Adrenal gland (tissue), 12 donors: ENCODE results near the gene TMEM163. TPM values are rescaled to one million over a fixed set of nuclear protein-coding genes. Genes with fewer than 3 reads are reported as not detected.

Experiments
- DNase-seq, 7 donors: peaks; one replicate each; pipeline ENCODE4 v3.0.0-alpha.2; 2019 to 2020
- H3K27ac ChIP-seq, 5 donors: fragments of 200-600 bp; sonication (generic) in 4 of 5; 1 replicate in 3 of 5; 2 replicates in 2 of 5; pipeline versions ENCODE4 v1.5.1 to v1.8.0; 2016 to 2020; ENCODE audit warnings: mild to moderate bottlenecking in 1 of 5
- H3K27me3 ChIP-seq: fragments of 200-600 bp; 2 replicates; pipeline ENCODE4 v1.8.0; 2021
- H3K36me3 ChIP-seq, 2 donors: fragments of 200-600 bp; replicated peaks in 1 of 2; 1 replicate in 1 of 2; 2 replicates in 1 of 2; pipeline versions ENCODE4 v1.5.1 to v1.8.0; 2018 to 2022
- H3K4me1 ChIP-seq, 2 donors: fragments of 200-600 bp; replicated peaks in 1 of 2; 1 replicate in 1 of 2; 2 replicates in 1 of 2; pipeline versions ENCODE4 v1.5.1 to v1.8.0; 2018 to 2021
- H3K4me3 ChIP-seq, 4 donors: fragments of 200-600 bp; sonication (generic) in 3 of 4; one replicate each; pipeline ENCODE4 v1.5.1; 2016 to 2018
- H3K9me3 ChIP-seq, 3 donors: fragments of 200-600 bp; sonication (generic) in 1 of 3; replicated peaks in 1 of 3; 1 replicate in 2 of 3; 2 replicates in 1 of 3; pipeline versions ENCODE4 v1.5.1 to v1.8.0; 2016 to 2021
- POLR2A ChIP-seq, 2 donors: fragments of 450-650 bp; IDR thresholded peaks; one replicate each; pipeline ENCODE4 v1.6.1; 2017; ENCODE audit warnings: antibody characterized with exemption in 2 of 2, mild to moderate bottlenecking in 2 of 2, moderate library complexity in 1 of 2
- WGBS, 4 donors: extraction: QIAGEN DNeasy Blood & Tissue Kit in 2 of 4; methylation state at CpG; one replicate each; pipeline versions ENCODE4 v1.1.5 to v1.1.7; 2013 to 2017; 5-methylcytosine and 5-hydroxymethylcytosine counted together
- intact Hi-C, 2 donors: fragments of 100-400 bp; cut with DNase I; formaldehyde crosslinking; loops; one replicate each; pipeline versions ENCODE4 v1.14.1 to v1.15.0; 2022 to 2023
- polyA plus RNA-seq, 3 donors: library from polyadenylated mRNA; stranded (reverse); fragments of 200-250 nt in 2 of 3; fragments of 350-450 nt in 1 of 3; fragmentation: Illumina TruSeq in 1 of 3; extraction: RNeasy Lipid Tissue Mini Kit (QIAGEN cat#74804) in 1 of 3; gene quantifications; one replicate each; pipeline ENCODE4 v1.2.3, GENCODE V29; 2013 to 2014
- total RNA-seq, 9 donors: library from RNA; depleted of rRNA in 4 of 9; stranded (reverse); fragments of >200 nt in 4 of 9; fragments of 120-200 nt in 1 of 9; fragmentation: NEBNext Ultra II Directional in 1 of 9; extraction: Animal tissue kit (Norgen Biotek cat#: 25700) in 1 of 9; gene quantifications; one replicate each; pipeline versions ENCODE4 v1.1.0 to v1.2.4, GENCODE V29; 2013 to 2023
- TF ChIP-seq, protein P1 (sequence below), 6 experiments: fragments of 450-650 bp in 4 of 6; fragments of 200-600 bp in 2 of 6; sonication (generic) in 1 of 6; IDR thresholded peaks; 1 replicate in 5 of 6; 2 replicates in 1 of 6; pipeline versions ENCODE4 v1.5.1 to v1.8.0; 2016 to 2021; ENCODE audit warnings: antibody characterized with exemption in 6 of 6, mild to moderate bottlenecking in 2 of 6, moderate library complexity in 1 of 6
- donor health status: healthy with polysubstance abuse.
- donor health status: Bipolar disorder and iron deficiency.
- donor health status: DM: yes; HTN: yes; CAD: no.
- donor health status: DM: no; HTN: no; CAD: no.
- donor health status: DM: no; HTN: no; CAD: no.
- donor health status: DM: yes; HTN: yes; CAD: no.

The TMEM163 gene
- total and polyA plus RNA-seq, 12 donors: 3.6 to 21.6 (median 9.5) TPM

GRCh38 chr2:134692499-134692898 lies 26.3 kb downstream of the TMEM163 start:
- Histone ChIP-seq H3K27ac (no peak overlapping the region), H3K9me3 (no peaks in the 10 kb centered on the region), H3K4me3 (no peak overlapping the region), H3K4me1 (no peaks in the 10 kb centered on the region), H3K36me3 (no peaks in the 10 kb centered on the region), H3K27me3 (no peaks in the 10 kb centered on the region)
- TF ChIP-seq, protein P1, sequence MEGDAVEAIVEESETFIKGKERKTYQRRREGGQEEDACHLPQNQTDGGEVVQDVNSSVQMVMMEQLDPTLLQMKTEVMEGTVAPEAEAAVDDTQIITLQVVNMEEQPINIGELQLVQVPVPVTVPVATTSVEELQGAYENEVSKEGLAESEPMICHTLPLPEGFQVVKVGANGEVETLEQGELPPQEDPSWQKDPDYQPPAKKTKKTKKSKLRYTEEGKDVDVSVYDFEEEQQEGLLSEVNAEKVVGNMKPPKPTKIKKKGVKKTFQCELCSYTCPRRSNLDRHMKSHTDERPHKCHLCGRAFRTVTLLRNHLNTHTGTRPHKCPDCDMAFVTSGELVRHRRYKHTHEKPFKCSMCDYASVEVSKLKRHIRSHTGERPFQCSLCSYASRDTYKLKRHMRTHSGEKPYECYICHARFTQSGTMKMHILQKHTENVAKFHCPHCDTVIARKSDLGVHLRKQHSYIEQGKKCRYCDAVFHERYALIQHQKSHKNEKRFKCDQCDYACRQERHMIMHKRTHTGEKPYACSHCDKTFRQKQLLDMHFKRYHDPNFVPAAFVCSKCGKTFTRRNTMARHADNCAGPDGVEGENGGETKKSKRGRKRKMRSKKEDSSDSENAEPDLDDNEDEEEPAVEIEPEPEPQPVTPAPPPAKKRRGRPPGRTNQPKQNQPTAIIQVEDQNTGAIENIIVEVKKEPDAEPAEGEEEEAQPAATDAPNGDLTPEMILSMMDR (IDR thresholded peaks at IDR 0.05): no peak
- no peak for TF ChIP-seq POLR2A (IDR thresholded peaks at IDR 0.05)
- DNase-seq: no peak
- whole genome bisulfite sequencing, 4 donors: 57 to 87% (median 71%) methylated on average over 2 to 5 of the region's 5 CpGs
- intact Hi-C loops: no loop called here

GRCh38 chr2:134690629-134691215 lies 28.1 kb downstream of the TMEM163 start:
- H3K27me3 ChIP-seq: no peaks in the 10 kb centered on the region
- no peaks in the 10 kb centered on the region for H3K4me1 ChIP-seq
- no peak overlapping the region for H3K4me3 ChIP-seq
- no peak overlapping the region for H3K27ac ChIP-seq
- intact Hi-C loops: no loop called here
- no peak for TF ChIP-seq POLR2A (IDR thresholded peaks at IDR 0.05)
- TF ChIP-seq, protein P1 (IDR thresholded peaks at IDR 0.05): no peak
- H3K9me3 ChIP-seq: no peaks in the 10 kb centered on the region
- 80 to 90% (median 88%) methylated on average over 6 of the region's 6 CpGs for WGBS, 4 donors
- no peaks in the 10 kb centered on the region for H3K36me3 ChIP-seq
- DNase-seq: no peak

DNA sequence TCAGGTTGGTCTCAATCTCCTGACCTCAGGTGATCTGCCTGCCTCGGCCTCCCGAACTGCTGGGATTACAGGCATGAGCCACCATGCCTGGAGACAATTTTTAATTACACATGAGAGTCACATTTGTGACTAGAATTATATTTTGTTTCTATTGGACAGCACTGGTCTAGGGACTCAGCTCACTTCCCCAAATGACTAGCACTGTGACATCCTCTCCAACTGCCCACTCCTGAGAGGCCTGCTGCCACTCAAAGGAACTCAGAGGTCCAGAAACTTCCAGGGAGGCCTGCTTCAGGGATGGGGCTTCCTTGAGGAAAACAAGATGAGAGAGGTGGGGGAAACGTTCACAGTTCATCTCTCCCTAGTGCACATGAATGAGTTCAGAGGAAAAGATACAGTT lies 29.5 kb downstream of the TMEM163 start:
- Histone ChIP-seq H3K4me3 (no peak overlapping the region), H3K27ac (no peak overlapping the region), H3K9me3 (no peaks in the 10 kb centered on the region), H3K36me3 (no peaks in the 10 kb centered on the region), H3K27me3 (no peaks in the 10 kb centered on the region), H3K4me1 (no peaks in the 10 kb centered on the region)
- no peak for DNase-seq
- 84 to 89% (median 87%) methylated on average over 3 of the region's 3 CpGs for WGBS, 4 donors
- intact Hi-C loops: no loop called here
- no peak for TF ChIP-seq POLR2A (IDR thresholded peaks at IDR 0.05)
- TF ChIP-seq, protein P1 (IDR thresholded peaks at IDR 0.05): no peak

- H3K4me1 ChIP-seq: peaks cover 0 to 19% of the 10 kb centered on the region in 2 donors
- H3K36me3 ChIP-seq: no peaks in the 10 kb centered on the region
- no peak for TF ChIP-seq POLR2A (IDR thresholded peaks at IDR 0.05)
- TF ChIP-seq, protein P1 (IDR thresholded peaks at IDR 0.05): no peak
- no peaks in the 10 kb centered on the region for H3K9me3 ChIP-seq
- intact Hi-C loops: no loop called here
- no peak for DNase-seq
- no peak overlapping the region for H3K27ac ChIP-seq
- no peak overlapping the region for H3K4me3 ChIP-seq
- WGBS, 4 donors: 82 to 100% (median 88%) methylated on average over 3 of the region's 3 CpGs
- H3K27me3 ChIP-seq: no peaks in the 10 kb centered on the region
Measured at GRCh38 chr2:134685967-134686366, 32.8 kb downstream of the TMEM163 start.
